Panc1 (cell line): ENCODE results near the gene ACCS. TPM values are rescaled to one million over a fixed set of nuclear protein-coding genes. Genes with fewer than 3 reads are reported as not detected.

Experiments
- ATAC-seq: fragments of 200-7000 bp; cut with Tn5 transposase; 2 replicates; pipeline ENCODE4 v1.9.1; 2020; ENCODE audit warnings: mild to moderate bottlenecking, moderate library complexity
- BruUV-seq: library from RNA; stranded (reverse); fragments of 400-500 nt; replicated peaks from 2 replicates; lab custom pipeline; 2021; lab: Mats Ljungman, UMichigan
- CTCF ChIA-PET: fragments of 300-600 bp; sonication (Branson Sonifier 250); formaldehyde crosslinking; loops from one replicate; lab custom pipeline; 2022; ENCODE audit warnings: antibody characterized with exemption; lab: Charles Lee
- POLR2A ChIA-PET: fragments of 300-600 bp; sonication (Branson Sonifier 250); formaldehyde crosslinking; loops from one replicate; lab custom pipeline; 2022; ENCODE audit warnings: antibody characterized with exemption; lab: Charles Lee
- DNase-seq: peaks from one replicate; pipeline ENCODE4 v3.0.0-alpha.2; 2010; ENCODE audit warnings: low read depth, low spot score
- H3K27ac ChIP-seq: 2 replicates; pipeline ENCODE4 v1.5.1; 2011; ENCODE audit warnings: mild to moderate bottlenecking, low read length, inconsistent platforms
- H3K27me3 ChIP-seq: fragments of 200-500 bp; sonication (Bioruptor generic); 2 replicates; pipeline ENCODE4 v1.6.0; 2014; ENCODE audit warnings: low read length, inconsistent platforms; ENCODE audit not compliant: control insufficient read depth, insufficient read depth
- H3K36me3 ChIP-seq: fragments of 200-500 bp; sonication (Bioruptor generic); 2 replicates; pipeline ENCODE4 v1.5.1; 2014; ENCODE audit warnings: inconsistent platforms, mild to moderate bottlenecking, low read length, moderate library complexity; ENCODE audit not compliant: control insufficient read depth, insufficient read depth
- H3K4me1 ChIP-seq: 2 replicates; pipeline ENCODE4 v1.5.1; 2011; ENCODE audit warnings: inconsistent platforms, mild to moderate bottlenecking, low read length, moderate library complexity; ENCODE audit not compliant: control insufficient read depth, insufficient read depth
- H3K4me3 ChIP-seq, 2 experiments: 2 replicates each; pipeline ENCODE4 v1.5.1; 2011 to 2012; ENCODE audit warnings: low read depth in 2 of 2, low read length in 2 of 2, mild to moderate bottlenecking in 2 of 2, inconsistent platforms in 1 of 2, moderate library complexity in 1 of 2
- H3K9me3 ChIP-seq: fragments of 200-500 bp; sonication (Bioruptor generic); 2 replicates; pipeline ENCODE4 v1.5.1; 2014; ENCODE audit warnings: low read depth, mild to moderate bottlenecking, inconsistent platforms, low read length, moderate library complexity; ENCODE audit not compliant: control insufficient read depth, insufficient read depth
- CTCF ChIP-seq: fragments of 450-650 bp; IDR thresholded peaks from 2 replicates; pipeline ENCODE4 v1.5.1; 2017; ENCODE audit warnings: mild to moderate bottlenecking
- POLR2AphosphoS5 ChIP-seq: IDR thresholded peaks from 2 replicates; pipeline ENCODE4 v1.6.1; 2012; ENCODE audit warnings: mild to moderate bottlenecking, low read depth, low read length, moderate library complexity
- REST ChIP-seq, 2 experiments: IDR thresholded peaks; 2 replicates each; pipeline ENCODE4 v1.6.1; 2011 to 2012; ENCODE audit warnings: low read depth in 2 of 2, control low read depth in 1 of 2, low read length in 1 of 2, mild to moderate bottlenecking in 1 of 2, moderate library complexity in 1 of 2; ENCODE audit not compliant: insufficient read depth in 1 of 2
- SIN3A ChIP-seq: IDR thresholded peaks from 2 replicates; pipeline ENCODE4 v1.6.1; 2012; ENCODE audit warnings: low read depth, mild to moderate bottlenecking, low read length, moderate library complexity, borderline replicate concordance; ENCODE audit not compliant: insufficient read depth
- TCF7L2 ChIP-seq: IDR thresholded peaks from 2 replicates; pipeline ENCODE4 v1.6.1; 2011; ENCODE audit warnings: mild to moderate bottlenecking, low read depth, low read length, inconsistent platforms
- in situ Hi-C: cut with HindIII; loops from 2 replicates; pipeline ENCODE4 v1.10.0; 2016; ENCODE audit warnings: low sequenced_read_pairs, low pct_unique_long_range_greater_than_20kb
- intact Hi-C: fragments of 100-400 bp; cut with micrococcal nuclease; formaldehyde crosslinking; loops from one replicate; pipeline ENCODE4 v1.10.0; 2022; ENCODE audit not compliant: unreplicated experiment
- total RNA-seq: library from RNA; stranded (reverse); gene quantifications from one replicate; pipeline ENCODE4 v1.2.1, GENCODE V29; 2021; ENCODE audit not compliant: unreplicated experiment

Gene ACCS
- total RNA-seq, 1 experiment from 2014 or later: 38.0 TPM

GRCh38 chr11:44047931-44048431, 18.1 kb upstream of the ACCS start, which contains the start of gene ACCSL:
ACCSL (plus strand) TSS chr11:44047981; CDS start chr11:44048037, 56 bp downstream.
- POLR2A ChIA-PET: no interaction called here
- H3K4me3 ChIP-seq: no peak within 1 kb of the TSS
- in situ Hi-C loops (no loop called here), intact Hi-C loops (no loop called here)
- no TSS peak for BruUV-seq
- peaks cover 3% of the 10 kb centered on the region; the same call in 1 of the 2 replicates for H3K27me3 ChIP-seq
- CTCF ChIA-PET: no interaction called here
- no peaks in the 10 kb centered on the region for H3K36me3 ChIP-seq
- H3K9me3 ChIP-seq: no peaks in the 10 kb centered on the region
- H3K4me1 ChIP-seq: no peaks in the 10 kb centered on the region
- no peak within 1 kb of the TSS for H3K27ac ChIP-seq
- ATAC-seq (no peak), DNase-seq (no peak)
- TF ChIP-seq CTCF (no peak), SIN3A (no peak), TCF7L2 (no peak), POLR2AphosphoS5 (no peak), REST (IDR thresholded peaks at IDR 0.05; ENCODE audit: insufficient read depth in 1 of 2, low read depth in 2 of 2, low read length in 1 of 2) (no peak)

- TF ChIP-seq SIN3A (no peak), CTCF (no peak), REST (IDR thresholded peaks at IDR 0.05; ENCODE audit: insufficient read depth in 1 of 2, low read depth in 2 of 2, low read length in 1 of 2) (no peak), TCF7L2 (no peak), POLR2AphosphoS5 (no peak)
- BruUV-seq: no TSS peak
- no peaks in the 10 kb centered on the region for H3K36me3 ChIP-seq
- no peaks in the 10 kb centered on the region for H3K27me3 ChIP-seq
- H3K4me1 ChIP-seq: no peaks in the 10 kb centered on the region
- ChIA-PET POLR2A (interaction anchor here (0.6 kb wide), 1 partner anchor 175 kb away, joined by 5 read pairs; no protein-coding TSS in a partner anchor), CTCF (no interaction called here)
- in situ Hi-C loops: no loop called here
- H3K4me3 ChIP-seq: no peak overlapping the region
- DNase-seq: no peak
- intact Hi-C loops: no loop called here
- no peaks in the 10 kb centered on the region for H3K9me3 ChIP-seq
- ATAC-seq: no peak
- H3K27ac ChIP-seq: no peak overlapping the region
Measured at GRCh38 chr11:44049832-44050231, 16.2 kb upstream of the ACCS start.
